Measurements from ENCODE around the gene NSMCE1. TPM values are rescaled to one million over a fixed set of nuclear protein-coding genes. Genes with fewer than 3 reads are reported as not detected.

The NSMCE1 gene
- total and polyA plus RNA-seq, 2 of the 8 experiments (the other 6 are each of a cell fraction or from before 2014, with no cell fraction given), result 8.1 to 16.6 TPM

DNA sequence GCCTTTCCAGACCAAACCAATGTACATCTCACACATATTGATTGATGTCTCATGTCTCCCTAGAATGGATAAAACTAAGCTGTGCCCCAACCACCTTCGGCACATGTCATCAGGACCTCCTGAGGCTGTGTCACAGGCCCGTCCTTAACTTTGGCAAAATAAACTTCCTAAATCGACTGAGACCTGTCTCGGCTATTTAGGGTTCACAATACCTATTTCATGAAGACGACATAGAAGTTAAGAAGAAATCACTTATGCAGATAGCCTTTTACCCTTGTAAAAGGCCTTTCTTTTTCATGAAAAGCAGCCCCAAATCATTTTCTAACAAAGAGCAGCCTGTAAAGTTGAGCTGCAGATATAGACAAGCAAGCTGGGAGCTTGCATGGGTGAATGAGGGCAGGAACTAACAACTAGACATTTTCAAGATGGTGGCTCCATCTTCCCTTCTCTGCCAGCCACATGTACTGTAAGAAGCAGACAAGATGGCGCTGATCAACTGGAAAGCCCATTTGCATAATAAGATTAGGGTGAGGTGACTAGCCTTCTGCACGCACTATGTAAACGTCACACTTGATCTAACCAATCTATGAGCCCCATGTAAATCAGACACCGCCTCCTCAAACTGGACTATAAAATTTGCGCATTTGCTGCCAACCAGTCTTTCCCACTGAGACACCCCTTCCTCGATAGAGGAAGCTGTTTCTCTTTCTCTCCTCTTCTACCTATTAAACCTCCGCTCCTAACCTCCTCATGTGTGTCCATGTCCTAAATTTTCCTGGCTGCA lies 69.9 kb downstream of the NSMCE1 start:
- no peak overlapping the region for H4K8ac ChIP-seq (ENCODE audit: extremely low read depth, insufficient read depth, low read length)
- H2BK15ac ChIP-seq (ENCODE audit: low read length), result no peak overlapping the region
- no peak overlapping the region for H2BK12ac ChIP-seq (ENCODE audit: low read depth, low read length)
- H3K27ac ChIP-seq (ENCODE audit: low read depth, low read length), result no peak overlapping the region
- H3K56ac ChIP-seq (replicated peaks; ENCODE audit: insufficient read length, low read depth, low read length), result no peak overlapping the region
- DNase-seq (ENCODE audit: low read depth in 1 of 2, low spot score in 2 of 2) (no peak), FAIRE-seq (no peak)
- no peak overlapping the region for H3K4me3 ChIP-seq (ENCODE audit: extremely low read depth in 1 of 4, insufficient read depth in 2 of 4, low read depth in 3 of 4, low read length in 4 of 4)
- no peak overlapping the region for H2BK20ac ChIP-seq (ENCODE audit: low read length)
- H4K91ac ChIP-seq (replicated peaks; ENCODE audit: insufficient read length, low read length), result no peak overlapping the region
- no peak overlapping the region for H3K18ac ChIP-seq (ENCODE audit: extremely low read depth, low read length)
- H3K27me3 ChIP-seq (replicated peaks in 1 of 4; ENCODE audit: control insufficient read depth in 3 of 4, extremely low read depth in 1 of 4, insufficient read depth in 3 of 4, low read length in 3 of 4), result no peaks in the 10 kb centered on the region
- H2AK5ac ChIP-seq (ENCODE audit: low read depth, low read length), result no peak overlapping the region
- CTCF ChIA-PET (ENCODE audit: partially characterized antibody), result interaction anchor here (0.8 to 2.4 kb wide), 4 partner anchors 8 to 169 kb away, joined by 3 to 10 read pairs (median 4); no protein-coding TSS in a partner anchor
- no peak overlapping the region for H4K5ac ChIP-seq (ENCODE audit: insufficient read length, low read depth, low read length)
- H3K4ac ChIP-seq (replicated peaks; ENCODE audit: insufficient read length, low read depth, low read length), result no peak overlapping the region
- H3K79me2 ChIP-seq (ENCODE audit: control insufficient read depth in 1 of 2, insufficient read depth in 2 of 2, low read length in 2 of 2), result no peaks in the 10 kb centered on the region
- no peaks in the 10 kb centered on the region for H3K36me3 ChIP-seq (ENCODE audit: control insufficient read depth in 2 of 4, insufficient read depth in 4 of 4, low read length in 3 of 4)
- H3K14ac ChIP-seq (ENCODE audit: insufficient read length), result no peak overlapping the region
- H3K23me2 ChIP-seq (ENCODE audit: low read depth, low read length), result 0 out of 2 replicates have a peak, but pooled peaks cover 2% of the 10 kb centered on the region
- WGBS, 2 experiments (ENCODE audit: extremely low coverage in 1 of 2, insufficient coverage in 1 of 2, insufficient read length in 1 of 2, insufficient replicate concordance in 2 of 2, low coverage in 1 of 2, low lambda C conversion rate in 2 of 2, missing lambda C conversion rate in 1 of 2), result 93% methylated on average over 12 of the region's 12 CpGs; no CpG with 5 or more reads in 1 of the 2 experiments
- no peak overlapping the region for H3K4me2 ChIP-seq (ENCODE audit: insufficient read depth in 1 of 2, low read depth in 2 of 2, low read length in 2 of 2)
- no peak overlapping the region for H2AFZ ChIP-seq (ENCODE audit: low read length)
- TF ChIP-seq BCL11A (IDR thresholded peaks at IDR 0.05; ENCODE audit: low read depth in 2 of 2, low read length in 2 of 2) (no peak), RBBP5 (IDR thresholded peaks at IDR 0.05; ENCODE audit: borderline replicate concordance, low read depth, low read length) (no peak), EP300 (IDR thresholded peaks at IDR 0.05; ENCODE audit: borderline replicate concordance in 1 of 2, low read depth in 2 of 2, low read length in 2 of 2) (no peak), NANOG (IDR thresholded peaks at IDR 0.05; ENCODE audit: insufficient read depth, low read depth, low read length, poor library complexity, severe bottlenecking) (no peak)
- H3K4me1 ChIP-seq (replicated peaks in 1 of 4; ENCODE audit: control insufficient read depth in 3 of 4, insufficient read depth in 4 of 4, low read length in 3 of 4), result peaks cover 2 to 4% (median 4%) of the 10 kb centered on the region in 4 experiments; a peak in 4 of 7 replicates
- H3K9me3 ChIP-seq (ENCODE audit: insufficient read depth in 2 of 2, low read depth in 1 of 2, low read length in 1 of 2), result no peaks in the 10 kb centered on the region
- no peaks in the 10 kb centered on the region for H3K79me1 ChIP-seq (ENCODE audit: low read depth, low read length)
- no peaks in the 10 kb centered on the region for H4K20me1 ChIP-seq (replicated peaks in 1 of 2; ENCODE audit: control insufficient read depth in 1 of 2, insufficient read depth in 2 of 2, low read length in 2 of 2)
- H3K9ac ChIP-seq (replicated peaks in 1 of 4; ENCODE audit: extremely low read depth in 1 of 4, low read depth in 3 of 4, low read length in 3 of 4), result no peak overlapping the region
- H2BK120ac ChIP-seq (replicated peaks; ENCODE audit: low read depth, low read length), result no peak overlapping the region
- H3K23ac ChIP-seq (ENCODE audit: insufficient read length), result no peak overlapping the region
- H2BK5ac ChIP-seq (ENCODE audit: low read depth, low read length), result no peak overlapping the region
- POLR2A ChIA-PET (ENCODE audit: partially characterized antibody), result interaction anchor here (0.6 to 1.9 kb wide), 3 partner anchors 11 to 1186 kb away, joined by 3 to 6 read pairs (median 3); no protein-coding TSS in a partner anchor

Measured in H1 (cell line).